Mesenchymal stem cell (in vitro differentiated cells and primary cell): ENCODE measurements around the gene INAFM2.

Experiments used
- DNase-seq: peaks from one replicate; pipeline ENCODE4 v3.0.0-alpha.2; 2013
- H2AFZ ChIP-seq: one replicate; pipeline ENCODE4 v1.6.1; 2013; ENCODE audit warnings: low read depth, mild to moderate bottlenecking, control low read depth, inconsistent platforms, low read length, moderate library complexity
- H2AK5ac ChIP-seq: 2 replicates; pipeline ENCODE4 v1.6.1; 2013; ENCODE audit warnings: low read length, moderate library complexity, mild to moderate bottlenecking, inconsistent platforms; ENCODE audit not compliant: severe bottlenecking
- H2BK120ac ChIP-seq: one replicate; pipeline ENCODE4 v1.6.1; 2013; ENCODE audit warnings: low read depth, mild to moderate bottlenecking, inconsistent platforms, low read length, moderate library complexity
- H2BK12ac ChIP-seq, 2 experiments: one replicate each; pipeline ENCODE4 v1.6.1; 2013; ENCODE audit warnings: inconsistent platforms in 2 of 2, low read length in 2 of 2, mild to moderate bottlenecking in 2 of 2, moderate library complexity in 2 of 2, control low read depth in 1 of 2
- H2BK15ac ChIP-seq: one replicate; pipeline ENCODE4 v1.6.1; 2013; ENCODE audit warnings: mild to moderate bottlenecking, low read depth, inconsistent platforms; ENCODE audit not compliant: poor library complexity, severe bottlenecking
- H2BK5ac ChIP-seq: 2 replicates; pipeline ENCODE4 v1.6.1; 2013; ENCODE audit warnings: low read depth, mild to moderate bottlenecking, low read length, control low read depth, inconsistent platforms; ENCODE audit not compliant: poor library complexity, severe bottlenecking
- H3K14ac ChIP-seq, 2 experiments: one replicate each; pipeline ENCODE4 v1.6.1; 2013; ENCODE audit warnings: inconsistent platforms in 2 of 2, low read length in 2 of 2, control low read depth in 1 of 2, mild to moderate bottlenecking in 1 of 2, moderate library complexity in 1 of 2
- H3K18ac ChIP-seq, 2 experiments: one replicate each; pipeline ENCODE4 v1.6.1; 2013; ENCODE audit warnings: inconsistent platforms in 2 of 2, low read length in 2 of 2, control low read depth in 1 of 2, low read depth in 1 of 2, mild to moderate bottlenecking in 1 of 2
- H3K23ac ChIP-seq, 2 experiments: one replicate each; pipeline ENCODE4 v1.6.1; 2013; ENCODE audit warnings: inconsistent platforms in 2 of 2, low read length in 2 of 2, mild to moderate bottlenecking in 2 of 2, moderate library complexity in 2 of 2, control low read depth in 1 of 2
- H3K27ac ChIP-seq: 2 replicates; pipeline ENCODE4 v1.5.1; 2013; ENCODE audit warnings: mild to moderate bottlenecking, moderate library complexity, low read length, control low read depth, inconsistent platforms; ENCODE audit not compliant: poor library complexity, severe bottlenecking
- H3K27me3 ChIP-seq, 2 experiments: 2 replicates each; pipeline versions ENCODE4 v1.6.1 to v1.7.0; 2013; ENCODE audit warnings: low read length in 2 of 2, mild to moderate bottlenecking in 2 of 2, moderate library complexity in 2 of 2, control low read depth in 1 of 2, inconsistent platforms in 1 of 2; ENCODE audit not compliant: control insufficient read depth in 1 of 2, insufficient read depth in 1 of 2
- H3K36me3 ChIP-seq, 2 experiments: 2 replicates each; pipeline versions ENCODE4 v1.6.1 to v1.7.0; 2013; ENCODE audit warnings: low read length in 2 of 2, control low read depth in 1 of 2, inconsistent platforms in 1 of 2, low read depth in 1 of 2, mild to moderate bottlenecking in 1 of 2; ENCODE audit not compliant: insufficient read depth in 2 of 2, control insufficient read depth in 1 of 2
- H3K4ac ChIP-seq, 2 experiments: one replicate each; pipeline ENCODE4 v1.6.1; 2013; ENCODE audit warnings: inconsistent platforms in 2 of 2, low read length in 2 of 2, mild to moderate bottlenecking in 2 of 2, moderate library complexity in 2 of 2, control low read depth in 1 of 2, low read depth in 1 of 2
- H3K4me1 ChIP-seq: 2 replicates; pipeline ENCODE4 v1.6.1; 2013; ENCODE audit warnings: low read depth, low read length, control low read depth; ENCODE audit not compliant: control insufficient read depth, insufficient read depth
- H3K4me2 ChIP-seq: 2 replicates; pipeline ENCODE4 v1.6.1; 2013; ENCODE audit warnings: low read length, mild to moderate bottlenecking, inconsistent platforms; ENCODE audit not compliant: poor library complexity, severe bottlenecking
- H3K4me3 ChIP-seq, 2 experiments: 2 replicates each; pipeline versions ENCODE4 v1.5.1 to v1.7.0; 2013; ENCODE audit warnings: low read length in 2 of 2, mild to moderate bottlenecking in 2 of 2, control low read depth in 1 of 2, low read depth in 1 of 2; ENCODE audit not compliant: insufficient read depth in 1 of 2
- H3K79me1 ChIP-seq: replicated peaks from 2 replicates; pipeline ENCODE4 v1.6.1; 2013; ENCODE audit warnings: mild to moderate bottlenecking, control low read depth, low read length, inconsistent platforms; ENCODE audit not compliant: poor library complexity, severe bottlenecking
- H3K9ac ChIP-seq: 2 replicates; pipeline ENCODE4 v1.7.0; 2013; ENCODE audit warnings: mild to moderate bottlenecking, low read length, moderate library complexity
- H3K9me3 ChIP-seq: 2 replicates; pipeline ENCODE4 v1.7.0; 2013; ENCODE audit warnings: mild to moderate bottlenecking, low read length; ENCODE audit not compliant: control insufficient read depth
- H4K8ac ChIP-seq: one replicate; pipeline ENCODE4 v1.6.1; 2013; ENCODE audit warnings: inconsistent platforms, mild to moderate bottlenecking, low read length, moderate library complexity
- H4K91ac ChIP-seq: one replicate; pipeline ENCODE4 v1.6.1; 2013; ENCODE audit warnings: mild to moderate bottlenecking, low read length, inconsistent platforms
- WGBS: methylation state at CpG from one replicate; pipeline ENCODE4 v1.1.7; 2013; ENCODE audit warnings: mixed read lengths; 5-methylcytosine and 5-hydroxymethylcytosine counted together

INAFM2 gene

DNA sequence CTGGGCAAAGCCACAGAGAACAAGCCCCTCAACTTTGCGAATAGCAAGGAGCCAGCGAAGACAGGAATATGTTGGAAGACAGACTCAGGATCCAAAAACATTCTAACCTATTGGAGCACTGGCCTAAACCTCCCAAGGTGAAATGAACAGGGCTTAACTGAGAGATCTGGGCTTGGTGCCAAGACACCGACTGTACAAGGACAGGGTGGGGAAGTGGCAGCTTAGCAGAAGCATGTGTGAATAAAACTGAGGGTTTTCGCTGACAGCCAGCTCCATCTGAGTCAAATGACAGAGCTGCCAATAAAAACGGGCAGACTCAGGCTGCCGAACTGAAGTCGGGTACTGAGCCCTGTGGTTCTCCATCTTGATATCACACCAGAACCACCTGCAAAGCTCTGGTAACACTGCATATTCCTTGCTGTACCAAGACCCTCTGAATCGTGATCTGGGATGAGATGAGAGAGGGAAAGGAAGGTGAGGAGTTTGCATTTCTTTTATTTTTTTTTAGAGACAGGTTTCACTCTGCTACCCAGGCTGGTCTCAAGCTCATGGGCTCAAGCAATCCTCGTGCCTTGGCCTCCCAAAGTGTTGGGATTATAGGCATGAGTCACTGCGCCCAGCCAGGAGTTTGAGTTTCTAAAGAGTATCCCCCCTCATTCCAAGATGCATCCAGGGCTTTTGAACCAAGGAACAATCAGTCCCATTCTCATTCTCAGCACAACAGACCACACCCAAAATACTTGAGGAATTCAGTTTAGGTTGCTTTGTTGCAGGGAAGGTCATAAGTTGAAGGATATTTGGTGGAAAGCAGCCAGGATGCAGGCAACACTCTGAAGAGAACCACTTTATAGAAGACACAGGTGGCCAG lies 9.7 kb upstream of the INAFM2 start:
- H2BK12ac ChIP-seq: peak overlapping the region in 1 of 2 experiments; percentile 11
- H2AK5ac ChIP-seq: no peak overlapping the region
- H3K23ac ChIP-seq: no peak overlapping the region
- 70% methylated on average over 10 of the region's 10 CpGs for WGBS
- H4K91ac ChIP-seq: no peak overlapping the region
- no peak overlapping the region for H2BK120ac ChIP-seq
- H3K36me3 ChIP-seq: no peaks in the 10 kb centered on the region
- no peak overlapping the region for H3K18ac ChIP-seq
- H3K4ac ChIP-seq: no peak overlapping the region
- H3K27ac ChIP-seq: no peak overlapping the region
- DNase-seq: no peak
- H3K4me1 ChIP-seq: peaks cover 9% of the 10 kb centered on the region
- no peak overlapping the region for H2BK5ac ChIP-seq
- H3K14ac ChIP-seq: no peak overlapping the region
- peaks cover 42 to 57% of the 10 kb centered on the region in 2 experiments for H3K27me3 ChIP-seq
- H3K9me3 ChIP-seq: no peaks in the 10 kb centered on the region
- no peak overlapping the region for H2BK15ac ChIP-seq
- no peak overlapping the region for H4K8ac ChIP-seq
- H3K4me2 ChIP-seq: no peak overlapping the region
- no peaks in the 10 kb centered on the region for H3K79me1 ChIP-seq
- H2AFZ ChIP-seq: no peak overlapping the region
- no peak overlapping the region for H3K9ac ChIP-seq
- H3K4me3 ChIP-seq: no peak overlapping the region

DNA sequence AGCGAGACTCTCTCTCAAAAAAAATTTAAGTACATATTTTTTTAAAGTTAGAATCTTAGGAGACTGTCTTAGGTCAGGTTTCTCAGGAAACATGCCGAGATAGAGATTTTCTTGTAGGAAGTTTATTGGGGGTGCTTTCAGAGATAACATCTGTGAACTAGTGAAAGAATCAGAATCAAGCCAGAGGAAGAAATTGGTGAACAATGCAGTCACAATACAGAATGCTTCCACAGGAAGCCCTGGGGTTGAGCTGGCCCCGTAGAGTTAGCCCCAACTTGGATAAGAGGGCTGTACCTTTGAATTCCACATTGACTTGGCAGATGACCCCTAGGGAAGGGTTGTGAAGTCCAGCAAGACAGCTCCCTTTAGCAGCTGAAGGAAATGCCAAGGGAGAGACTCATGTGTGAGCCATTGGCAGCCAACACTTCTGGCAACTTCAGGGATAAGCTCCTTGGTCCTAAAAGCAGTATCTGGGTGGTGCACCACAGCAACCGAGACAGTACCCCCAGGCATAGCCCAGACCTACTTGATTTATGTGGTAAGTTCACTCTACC lies 8.7 kb upstream of the INAFM2 start:
- Histone ChIP-seq H3K14ac (no peak overlapping the region), H3K9ac (no peak overlapping the region), H4K8ac (no peak overlapping the region), H2BK15ac (no peak overlapping the region), H3K23ac (no peak overlapping the region), H3K79me1 (no peaks in the 10 kb centered on the region), H3K27ac (no peak overlapping the region), H2BK120ac (no peak overlapping the region), H3K4me3 (no peak overlapping the region), H2AFZ (no peak overlapping the region), H3K36me3 (no peaks in the 10 kb centered on the region), H3K4ac (no peak overlapping the region), H2AK5ac (no peak overlapping the region), H3K18ac (no peak overlapping the region), H4K91ac (no peak overlapping the region), H3K9me3 (no peaks in the 10 kb centered on the region), H3K27me3 (peaks cover 32 to 57% of the 10 kb centered on the region in 2 experiments), H3K4me2 (no peak overlapping the region), H3K4me1 (peaks cover 6% of the 10 kb centered on the region), H2BK12ac (no peak overlapping the region), H2BK5ac (no peak overlapping the region)
- no peak for DNase-seq
- 67% methylated on average over 3 of the region's 4 CpGs for WGBS

DNA sequence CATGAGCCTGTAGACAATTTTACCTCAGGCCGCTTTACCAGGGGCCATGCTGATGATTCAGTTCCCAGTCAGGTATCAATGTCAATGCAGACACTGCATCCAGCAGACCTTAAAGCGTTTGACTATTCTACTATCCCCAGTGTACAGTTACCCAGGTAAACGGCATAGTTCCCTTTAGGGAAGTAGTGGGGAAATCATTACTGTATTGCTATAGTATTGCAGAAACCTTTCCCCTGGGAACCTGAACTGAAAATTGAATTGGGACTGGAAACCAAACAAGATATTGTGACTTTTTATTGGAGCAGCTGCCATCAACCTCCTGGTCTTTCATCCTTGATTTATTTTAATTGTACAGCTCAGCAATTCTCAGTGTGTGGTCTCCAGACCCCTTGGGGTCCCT lies 6.6 kb upstream of the INAFM2 start:
- Histone ChIP-seq H3K27ac (no peak overlapping the region), H4K8ac (no peak overlapping the region), H2BK120ac (no peak overlapping the region), H3K27me3 (peaks cover 14 to 39% of the 10 kb centered on the region in 2 experiments), H3K4me1 (peaks cover 3% of the 10 kb centered on the region), H3K4me3 (no peak overlapping the region), H3K79me1 (no peaks in the 10 kb centered on the region), H2BK15ac (no peak overlapping the region), H3K14ac (no peak overlapping the region), H2BK5ac (no peak overlapping the region), H3K4me2 (no peak overlapping the region), H3K9me3 (no peaks in the 10 kb centered on the region), H3K9ac (no peak overlapping the region), H2BK12ac (no peak overlapping the region), H2AFZ (no peak overlapping the region), H3K23ac (no peak overlapping the region), H4K91ac (no peak overlapping the region), H3K18ac (no peak overlapping the region), H3K36me3 (no peaks in the 10 kb centered on the region), H2AK5ac (no peak overlapping the region), H3K4ac (no peak overlapping the region)
- no peak for DNase-seq
- WGBS: 90% methylated on average over 1 of the region's 3 CpGs

DNA sequence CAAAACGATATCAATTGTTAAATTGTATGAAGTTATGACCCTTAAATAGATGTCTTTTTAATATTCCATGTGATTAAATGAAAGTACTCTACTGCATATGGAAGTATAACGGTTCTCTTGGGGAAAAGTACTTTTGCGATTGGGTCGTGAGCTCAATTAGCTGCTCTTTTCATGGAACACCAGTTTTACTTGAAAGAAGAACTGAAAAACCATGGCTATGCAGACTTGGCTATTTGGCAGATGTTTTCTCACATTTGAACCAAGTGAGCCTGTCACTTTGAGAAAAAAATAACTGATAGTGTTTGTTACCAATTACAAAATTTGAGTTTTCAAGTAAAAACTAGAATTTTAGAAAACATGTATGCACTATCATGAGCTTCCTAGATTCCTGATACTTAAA lies 5.9 kb upstream of the INAFM2 start:
- H2BK120ac ChIP-seq: no peak overlapping the region
- no peak overlapping the region for H2BK15ac ChIP-seq
- H3K4me2 ChIP-seq: no peak overlapping the region
- H3K27ac ChIP-seq: no peak overlapping the region
- WGBS: 68% methylated on average over 3 of the region's 4 CpGs
- H3K18ac ChIP-seq: no peak overlapping the region
- H3K9ac ChIP-seq: no peak overlapping the region
- no peak overlapping the region for H3K4me3 ChIP-seq
- H2BK12ac ChIP-seq: no peak overlapping the region
- H2BK5ac ChIP-seq: no peak overlapping the region
- no peak for DNase-seq
- no peak overlapping the region for H3K23ac ChIP-seq
- H4K91ac ChIP-seq: no peak overlapping the region
- peaks cover 7 to 33% of the 10 kb centered on the region in 2 experiments for H3K27me3 ChIP-seq
- H3K14ac ChIP-seq: no peak overlapping the region
- H3K9me3 ChIP-seq: no peaks in the 10 kb centered on the region
- no peak overlapping the region for H3K4ac ChIP-seq
- no peaks in the 10 kb centered on the region for H3K36me3 ChIP-seq
- H2AFZ ChIP-seq: no peak overlapping the region
- no peak overlapping the region for H2AK5ac ChIP-seq
- peaks cover 10% of the 10 kb centered on the region for H3K4me1 ChIP-seq
- no peak overlapping the region for H4K8ac ChIP-seq
- H3K79me1 ChIP-seq: no peaks in the 10 kb centered on the region
